HG02623 (cell line): ENCODE data around the gene SIGMAR1.
A peak's percentile ranks its signal among the peaks of the same experiment; 100 is the strongest.

Experiments
- ATAC-seq: cut with Tn5 transposase; IDR thresholded peaks from one replicate; pipeline ENCODE4 v1.9.1; 2021; ENCODE audit warnings: moderate library complexity; ENCODE audit not compliant: unreplicated experiment

SIGMAR1 gene

DNA sequence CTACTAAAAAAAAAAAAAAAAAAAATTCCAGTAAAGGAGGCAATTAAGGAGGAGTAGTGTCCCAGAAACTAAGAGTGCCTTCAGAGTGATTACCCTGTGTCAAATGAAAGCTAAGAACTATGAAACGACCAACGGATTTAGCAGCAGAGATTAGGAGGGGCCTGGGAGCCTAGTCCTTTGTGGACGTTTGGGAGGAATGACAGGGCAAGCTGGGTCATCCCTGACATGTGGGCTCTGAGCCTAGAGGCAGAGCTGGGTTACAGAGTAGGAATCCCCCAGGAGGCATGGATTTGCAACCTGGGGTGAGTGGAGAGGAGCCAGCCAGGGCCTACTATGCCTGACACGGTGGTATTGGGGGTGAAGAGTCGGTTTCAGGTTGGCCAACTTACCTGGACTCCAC, 4.4 kb downstream of the SIGMAR1 start:
- no peak for ATAC-seq

DNA sequence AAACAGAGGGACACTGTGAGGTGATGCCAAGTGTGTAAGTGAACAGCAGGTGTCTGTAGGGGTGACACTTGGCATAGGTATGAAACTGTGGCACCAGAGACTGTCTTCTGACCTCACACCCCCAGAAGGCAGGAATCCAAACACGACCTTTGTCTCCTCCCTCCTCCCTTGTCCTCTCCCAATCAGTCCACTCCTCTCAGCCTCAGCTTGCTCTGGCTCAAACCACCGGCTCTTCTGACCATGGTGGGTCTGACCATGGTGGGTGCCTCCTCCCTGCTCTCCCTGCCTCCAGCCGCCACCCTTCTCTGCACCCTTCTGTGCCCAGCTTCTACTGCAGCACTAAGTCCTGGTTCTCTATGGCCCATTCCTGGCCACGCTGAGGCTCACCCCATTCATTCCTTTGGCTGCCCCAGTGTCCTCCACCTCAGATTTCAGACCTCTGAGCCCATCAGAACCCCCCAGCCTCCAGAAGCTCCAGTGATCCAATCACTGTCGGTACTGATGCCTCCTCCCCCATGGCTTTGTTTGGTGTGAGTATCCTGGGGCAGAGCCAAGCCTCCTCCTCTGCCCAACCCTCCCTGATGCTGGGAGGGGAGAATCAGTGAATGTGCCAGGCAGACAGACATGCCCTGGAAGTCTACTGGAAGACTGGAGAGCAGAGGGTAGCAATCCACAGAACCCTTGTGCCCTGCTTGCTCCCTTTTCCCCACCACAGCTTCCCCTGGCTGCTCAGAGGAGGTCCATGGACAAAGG, 7.0 kb downstream of the SIGMAR1 start:
- no peak for ATAC-seq

GRCh38 chr9:34629491-34629808, 8.1 kb downstream of the SIGMAR1 start:
- no peak for ATAC-seq

- ATAC-seq, result no peak
Observed at GRCh38 chr9:34628656-34629490, 8.7 kb downstream of the SIGMAR1 start, which contains the start of gene ARID3C. ARID3C (minus strand) TSS chr9:34629066; CDS start chr9:34628014, 1,052 bp downstream.

- no peak for ATAC-seq
Observed at GRCh38 chr9:34627716-34628655, 9.6 kb downstream of the SIGMAR1 start.

DNA sequence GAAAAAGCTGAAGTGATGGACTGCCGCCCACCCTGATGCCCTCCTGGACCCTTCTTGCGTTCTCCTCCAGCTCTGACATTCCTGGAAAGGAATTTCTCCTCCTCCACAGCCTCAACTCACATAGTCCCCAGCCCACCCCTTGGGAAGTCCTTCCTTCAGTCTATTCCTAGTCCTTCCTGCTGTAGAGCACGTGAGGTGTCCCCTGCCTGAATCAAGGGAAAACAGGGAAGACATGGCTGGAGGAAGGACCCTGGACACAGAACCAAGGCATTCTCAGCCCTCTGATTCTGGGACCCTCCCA, 12.5 kb downstream of the SIGMAR1 start:
- ATAC-seq, result no peak

- ATAC-seq, result no peak
Observed at GRCh38 chr9:34624475-34625185, 13.0 kb downstream of the SIGMAR1 start.

DNA sequence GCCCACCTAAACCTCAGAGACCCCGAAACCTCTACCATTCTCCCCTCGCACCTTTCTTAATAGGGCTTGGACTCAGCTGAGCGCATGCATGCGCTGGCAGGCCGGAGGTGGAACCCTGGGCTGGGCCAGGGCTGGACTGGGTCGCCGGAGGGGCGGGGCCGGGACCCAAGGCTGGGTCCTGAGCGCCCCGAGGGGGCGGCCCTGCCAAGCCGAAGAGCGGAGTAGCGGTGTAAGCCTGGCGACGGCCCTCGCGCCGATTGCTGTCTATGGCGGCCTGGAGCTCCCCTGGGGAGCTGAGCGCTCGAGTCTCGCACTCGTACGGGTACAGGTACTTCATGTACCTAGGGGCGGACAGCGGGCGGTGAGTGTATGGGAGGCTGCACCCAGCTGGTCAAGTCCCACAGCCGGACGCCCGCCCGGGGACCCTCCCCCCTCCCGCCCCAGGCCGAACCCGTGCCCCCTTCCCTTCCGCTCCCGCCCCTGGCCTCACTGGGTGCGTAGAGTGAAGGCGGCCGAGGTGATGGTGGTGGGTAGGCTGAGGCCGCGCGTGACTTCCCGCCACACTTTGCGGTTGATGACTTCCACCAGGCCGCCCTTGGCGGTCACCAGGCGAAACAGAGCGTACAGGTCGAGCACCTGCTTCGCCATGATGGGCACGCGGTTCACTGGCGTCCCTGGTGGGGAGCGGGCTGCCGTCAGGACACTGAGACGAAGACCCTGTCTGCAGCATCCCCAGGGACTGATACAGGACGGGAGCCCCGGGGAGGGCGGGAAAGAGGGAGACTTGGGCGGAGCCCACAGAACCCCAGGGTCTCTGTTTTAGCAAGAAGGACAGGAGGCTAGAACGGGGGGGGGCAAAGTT, 14.0 kb downstream of the SIGMAR1 start:
- ATAC-seq, result no peak

DNA sequence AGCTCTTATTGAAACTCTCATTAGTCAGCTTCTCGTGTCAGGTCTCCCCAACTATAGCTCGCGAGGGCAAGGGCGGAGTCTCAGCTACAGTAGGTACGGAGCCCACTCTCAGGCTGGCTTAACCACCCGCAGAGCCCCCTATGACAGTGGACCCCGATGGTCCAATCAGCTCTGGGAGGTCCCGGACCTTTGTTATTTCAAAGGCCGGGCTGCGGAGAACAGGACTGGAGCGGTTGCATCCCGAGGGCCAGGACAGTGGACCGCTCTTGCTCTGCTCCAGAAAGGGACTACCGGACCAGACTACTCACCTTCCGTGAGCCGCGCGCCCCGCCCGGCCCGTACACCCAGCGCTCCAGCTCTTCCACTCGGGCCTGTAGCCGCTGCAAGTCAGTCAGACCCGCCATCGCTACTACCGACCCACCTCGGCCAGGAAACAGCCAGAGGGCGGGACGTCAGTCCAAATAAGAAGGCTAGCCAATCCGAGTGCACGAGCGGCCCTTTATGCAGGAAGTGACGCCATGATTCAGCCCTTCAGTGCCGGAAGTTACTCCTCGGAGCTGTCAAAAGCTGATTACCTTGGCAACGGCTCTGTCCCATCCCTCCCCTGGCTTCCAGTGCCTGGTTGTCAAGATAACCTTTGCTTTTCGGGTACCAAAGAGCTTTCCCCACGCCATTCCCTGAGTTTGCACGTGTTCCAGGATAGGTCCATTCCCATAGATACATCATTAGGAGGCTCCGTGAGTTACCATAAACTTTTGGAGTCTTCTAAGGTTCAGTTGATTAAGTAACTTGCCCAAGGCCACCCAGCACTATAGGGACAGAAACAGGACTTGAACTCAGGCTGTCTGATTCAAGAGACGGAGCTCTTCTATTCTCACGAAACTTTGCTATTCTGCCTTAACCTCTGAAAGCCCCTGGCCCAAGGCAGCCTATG, 17.3 kb downstream of the SIGMAR1 start, which contains the start of gene DCTN3:
TSS of gene DCTN3 (minus strand) at position 435 of the 934 bp plus-strand sequence. CDS start at position 404, 31 bp downstream.
- ATAC-seq, result peak; percentile 99

GRCh38 chr9:34615132-34615531, 22.5 kb downstream of the SIGMAR1 start:
- no peak for ATAC-seq

DNA sequence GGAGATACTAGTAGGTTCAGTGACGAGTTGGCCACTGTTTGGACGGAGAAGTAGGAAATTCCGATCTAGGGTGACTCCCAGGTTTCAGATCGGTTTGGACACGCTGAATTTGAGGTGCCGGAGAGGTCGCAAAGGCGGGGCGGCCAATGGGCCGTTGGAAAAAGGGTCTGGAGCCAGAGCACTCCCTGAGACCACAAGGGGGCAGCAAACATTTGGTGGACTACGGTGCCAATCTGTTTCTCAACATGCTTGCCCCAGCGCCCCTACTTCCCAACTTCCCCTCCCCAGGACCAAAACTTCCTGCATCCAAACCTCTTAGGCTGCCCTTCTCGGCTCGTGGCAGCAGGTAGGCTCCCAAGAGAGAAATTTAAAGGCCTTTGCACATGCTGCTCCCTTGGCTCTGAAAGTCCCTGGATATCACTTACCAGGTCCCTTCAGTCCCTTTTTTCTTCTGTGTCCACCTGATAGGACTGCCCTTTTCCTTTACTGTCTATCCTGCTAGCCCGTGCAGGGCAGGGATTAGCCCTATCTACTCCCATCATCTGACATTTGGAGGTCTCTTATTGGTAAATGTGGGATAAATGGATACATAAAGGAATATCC, 24.7 kb downstream of the SIGMAR1 start:
- ATAC-seq, result peak; percentile 38

- peak; percentile 80 for ATAC-seq
Observed at GRCh38 chr9:34611811-34612787, 25.5 kb downstream of the SIGMAR1 start, which contains the start of gene RPP25L. RPP25L (minus strand) TSS chr9:34612097; CDS start chr9:34611296, 801 bp downstream.

DNA sequence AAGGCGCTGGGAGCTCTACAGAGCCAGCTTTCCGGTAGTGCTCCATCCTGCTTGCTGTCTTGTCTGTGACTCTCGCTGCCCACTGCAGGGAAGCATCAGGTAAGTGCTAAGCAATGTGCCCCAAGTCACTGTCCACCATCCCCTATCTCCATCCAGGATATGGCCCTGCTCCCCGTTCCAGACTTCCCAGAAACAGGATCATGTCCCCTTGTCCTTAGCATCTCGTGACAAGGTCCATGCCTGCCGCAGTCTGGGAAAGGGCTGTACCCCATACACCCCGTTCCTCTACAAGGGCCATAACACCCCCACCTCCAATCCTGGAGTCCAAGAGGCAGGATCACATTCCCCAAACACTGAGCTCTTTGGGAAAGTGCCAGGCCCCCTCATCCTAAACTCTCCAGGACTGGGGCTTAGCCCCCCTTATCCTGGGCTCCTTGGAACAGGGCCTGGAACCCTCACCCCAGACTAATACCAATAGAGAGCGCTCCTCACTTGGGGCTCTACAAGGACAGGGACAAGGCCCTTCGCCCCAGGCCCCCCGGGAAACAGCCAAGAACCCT, 26.3 kb downstream of the SIGMAR1 start:
- no peak for ATAC-seq

DNA sequence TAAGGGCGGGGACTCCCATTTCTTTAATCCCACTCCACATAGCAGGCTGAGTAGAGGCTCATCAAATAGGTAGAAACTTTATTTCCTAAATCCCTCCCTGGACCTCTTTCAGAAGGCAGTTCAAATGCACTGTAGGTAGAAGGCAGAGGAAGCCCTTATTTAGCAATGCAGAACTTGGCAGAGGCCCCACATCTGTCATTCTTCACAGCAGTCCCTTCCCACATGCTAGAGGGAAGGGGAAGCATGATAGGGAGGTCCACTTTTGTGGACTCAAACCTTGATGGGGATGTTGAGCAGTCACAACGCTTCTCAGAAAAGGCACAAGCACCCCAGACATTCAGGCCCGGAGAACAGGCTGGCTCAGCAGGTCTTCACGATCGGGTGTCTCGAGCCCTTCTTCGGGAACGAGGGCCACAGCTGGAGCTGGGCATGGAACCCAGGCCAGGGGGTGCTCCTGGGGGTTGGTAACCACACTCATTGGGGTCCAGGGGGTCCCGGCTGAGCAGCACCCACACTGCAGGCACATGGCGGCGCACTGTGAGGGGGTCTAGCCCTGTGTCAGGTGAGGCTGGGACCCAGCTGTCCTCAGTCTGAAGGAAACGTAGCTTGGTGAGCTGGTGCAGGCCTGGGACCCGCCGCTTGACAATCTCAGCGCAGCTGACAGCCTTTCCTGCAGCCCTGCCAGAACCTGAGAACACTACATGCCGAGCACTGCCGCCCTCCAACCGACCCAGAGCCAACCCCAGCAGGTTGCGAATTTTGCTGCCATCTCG, 27.0 kb downstream of the SIGMAR1 start:
- no peak for ATAC-seq

DNA sequence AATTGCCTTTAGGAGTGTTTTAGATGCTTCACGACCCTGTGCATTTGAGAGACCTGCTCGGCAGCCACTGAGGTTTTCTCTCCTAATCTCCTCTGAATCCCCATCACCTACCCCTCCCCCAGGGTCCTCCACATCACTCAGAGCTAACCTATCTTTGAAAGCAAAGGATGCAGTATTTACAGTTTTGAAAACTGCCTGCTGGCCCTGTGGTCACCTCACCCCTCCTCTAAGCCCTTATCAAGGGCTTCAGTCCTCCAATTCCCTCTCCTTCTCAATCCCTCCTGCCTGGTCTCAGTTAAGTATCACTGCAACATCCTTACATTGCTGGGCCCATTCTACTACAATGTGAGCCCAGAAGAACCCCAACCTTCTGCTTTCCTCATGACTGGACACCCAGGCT, 30.3 kb downstream of the SIGMAR1 start:
- ATAC-seq, result no peak

DNA sequence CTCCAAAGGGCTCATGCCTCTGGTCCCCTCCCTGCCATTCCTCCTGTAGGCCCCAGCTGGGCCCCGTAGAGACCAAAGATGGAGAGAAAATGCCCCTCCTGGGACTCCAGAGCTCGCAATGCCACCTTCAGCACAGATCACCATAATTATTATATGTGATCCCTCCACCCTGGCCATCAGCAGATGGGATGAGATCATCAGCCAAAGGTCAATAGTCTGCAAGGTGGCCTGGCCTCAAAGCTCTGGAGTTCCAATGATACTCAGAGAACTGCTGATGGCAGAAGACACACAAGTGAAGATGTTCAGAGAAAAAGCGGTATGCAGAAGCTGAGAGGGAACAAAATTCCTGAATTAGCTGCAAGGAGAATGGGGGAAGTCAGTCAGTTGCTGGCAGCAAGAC, 30.7 kb downstream of the SIGMAR1 start:
- no peak for ATAC-seq
